K562 (cell line): ENCODE data around the gene PID1. TPM values are rescaled to one million over a fixed set of nuclear protein-coding genes. Genes with fewer than 3 reads are reported as not detected.

Experiments used
- ATAC-seq: fragments of 200-7000 bp; cut with Tn5 transposase; 3 replicates; pipeline ENCODE4 v1.9.1; 2020; ENCODE audit warnings: moderate library complexity
- BruUV-seq: library from RNA; stranded (reverse); fragments of 400-500 nt; replicated peaks from 2 replicates; lab custom pipeline; 2021; lab: Mats Ljungman, UMichigan
- CTCF ChIA-PET: fragments of 300-600 bp; formaldehyde crosslinking; extraction: SDS; loops from one replicate; lab custom pipeline; 2021; ENCODE audit warnings: low intra/inter-chr PET ratio; lab: Yijun Ruan, JAX
- POLR2A ChIA-PET: fragments of 300-600, 350-650 bp; sonication (Branson Sonifier 250); formaldehyde crosslinking; extraction: SDS; loops from one replicate; lab custom pipeline; 2021; ENCODE audit warnings: antibody characterized with exemption, inconsistent platforms; lab: Yijun Ruan, JAX
- DNase-seq, 4 experiments: peaks; one replicate each; pipeline versions ENCODE4 v3.0.0 to v3.0.0-alpha.2; 2011 to 2018; ENCODE audit warnings: low spot score in 3 of 4, mixed read lengths in 3 of 4; ENCODE audit errors: extremely low read depth in 1 of 4
- FAIRE-seq: peaks from 2 replicates; lab custom pipeline; 2011; peaks lifted over from hg19 to GRCh38; lab: Jason Lieb, UNC
- H2AFZ ChIP-seq: 2 replicates; pipeline ENCODE4 v1.6.0; 2011; ENCODE audit warnings: low read depth, low read length, control low read depth, inconsistent platforms
- H3K27ac ChIP-seq: fragments of 200-600 bp; 3 replicates; pipeline ENCODE4 v1.8.0; 2011; ENCODE audit warnings: low read depth, mild to moderate bottlenecking, control low read depth, inconsistent platforms, low read length, moderate library complexity, mixed read lengths; ENCODE audit errors: extremely low read depth
- H3K27me3 ChIP-seq, 2 experiments: fragments of 300-600 bp in 1 of 2; 2 replicates in 1 of 2; 3 replicates in 1 of 2; pipeline versions ENCODE4 v1.6.0 to v1.8.0; 2011; ENCODE audit warnings: inconsistent platforms in 2 of 2, low read length in 2 of 2, mild to moderate bottlenecking in 1 of 2, mixed read lengths in 1 of 2, moderate library complexity in 1 of 2; ENCODE audit not compliant: control insufficient read depth in 2 of 2, insufficient read depth in 2 of 2
- H3K36me3 ChIP-seq: fragments of 300-600 bp; 3 replicates; pipeline ENCODE4 v1.8.0; 2011; ENCODE audit warnings: mild to moderate bottlenecking, low read length, inconsistent platforms; ENCODE audit not compliant: control insufficient read depth, insufficient read depth
- H3K4me1 ChIP-seq, 2 experiments: fragments of 200-600 bp in 1 of 2; replicated peaks in 1 of 2; 2 replicates in 1 of 2; 3 replicates in 1 of 2; pipeline versions ENCODE4 v1.5.1 to v1.8.0; 2011; ENCODE audit warnings: inconsistent platforms in 2 of 2, low read length in 2 of 2, mild to moderate bottlenecking in 1 of 2, mixed read lengths in 1 of 2, moderate library complexity in 1 of 2; ENCODE audit not compliant: control insufficient read depth in 2 of 2, insufficient read depth in 2 of 2
- H3K4me2 ChIP-seq: 2 replicates; pipeline ENCODE4 v1.6.1; 2011; ENCODE audit warnings: low read length, control low read depth, inconsistent platforms, mixed read lengths; ENCODE audit not compliant: insufficient read depth
- H3K4me3 ChIP-seq: fragments of 200-600 bp; sonication (generic), shearing (Covaris generic); 2 replicates; pipeline ENCODE4 v1.5.1; 2016; ENCODE audit warnings: control low read depth, inconsistent platforms
- H3K79me2 ChIP-seq: fragments of 200-600 bp; 3 replicates; pipeline ENCODE4 v1.8.0; 2011; ENCODE audit warnings: low read length, inconsistent platforms; ENCODE audit not compliant: control insufficient read depth, insufficient read depth
- H3K9ac ChIP-seq, 2 experiments: 2 replicates each; pipeline versions ENCODE4 v1.6.0 to v1.6.1; 2011; ENCODE audit warnings: low read depth in 2 of 2, low read length in 2 of 2, control low read depth in 1 of 2, inconsistent platforms in 1 of 2, mild to moderate bottlenecking in 1 of 2, mixed read lengths in 1 of 2; ENCODE audit not compliant: insufficient read depth in 1 of 2
- H3K9me1 ChIP-seq: one replicate; pipeline ENCODE4 v1.6.0; 2011; ENCODE audit warnings: inconsistent platforms, mild to moderate bottlenecking, low read length, moderate library complexity; ENCODE audit not compliant: control insufficient read depth, insufficient read depth
- H3K9me3 ChIP-seq: replicated peaks from 2 replicates; pipeline ENCODE4 v1.5.1; 2011; ENCODE audit warnings: low read depth, low read length, inconsistent platforms; ENCODE audit not compliant: control insufficient read depth, insufficient read depth
- H4K20me1 ChIP-seq: replicated peaks from 2 replicates; pipeline ENCODE4 v1.6.1; 2011; ENCODE audit warnings: low read length, inconsistent platforms, mixed read lengths; ENCODE audit not compliant: control insufficient read depth, insufficient read depth
- CHCHD3 ChIP-seq: fragments of 250-450 bp; sonication (Bioruptor Pico); IDR thresholded peaks from 2 replicates; pipeline ENCODE4 v2.1.2; 2022; ENCODE audit warnings: mild to moderate bottlenecking
- EWSR1 ChIP-seq: fragments of 450-650 bp; IDR thresholded peaks from 2 replicates; pipeline ENCODE4 v1.6.1; 2018; ENCODE audit warnings: borderline replicate concordance, mild to moderate bottlenecking, low read depth, moderate library complexity; ENCODE audit not compliant: partially characterized antibody
- GABPB2 ChIP-seq: fragments of 250-450 bp; sonication (Bioruptor Pico); conservative IDR thresholded peaks from 2 replicates; pipeline ENCODE4 v1.5.1; 2021; ENCODE audit warnings: mild to moderate bottlenecking
- KLF10 ChIP-seq: fragments of 250-450 bp; sonication (Bioruptor Pico); IDR thresholded peaks from 2 replicates; pipeline ENCODE4 v1.6.1; 2021; ENCODE audit warnings: matching md5 sums
- L3MBTL2 ChIP-seq: fragments of 450-650 bp; IDR thresholded peaks from 2 replicates; pipeline ENCODE4 v1.6.1; 2016; ENCODE audit warnings: mild to moderate bottlenecking, moderate library complexity
- NEUROD1 ChIP-seq: fragments of 150-350 bp; IDR thresholded peaks from 2 replicates; pipeline ENCODE4 v1.6.1; 2014; ENCODE audit warnings: borderline replicate concordance, low read length, low read depth; ENCODE audit not compliant: partially characterized antibody
- NRF1 ChIP-seq, 2 experiments: fragments of 450-650 bp; IDR thresholded peaks in 1 of 2; conservative IDR thresholded peaks in 1 of 2; 2 replicates each; pipeline ENCODE4 v1.6.1; 2014; ENCODE audit warnings: mild to moderate bottlenecking in 2 of 2
- POLR3G ChIP-seq: IDR thresholded peaks from 2 replicates; pipeline ENCODE4 v1.6.1; 2011; ENCODE audit not compliant: insufficient read length, insufficient replicate concordance; ENCODE audit errors: extremely low read depth
- RBFOX2 ChIP-seq: fragments of 200-400 bp; formaldehyde crosslinking; IDR thresholded peaks from 2 replicates; pipeline ENCODE4 v1.6.1; 2017; ENCODE audit warnings: low read depth, mild to moderate bottlenecking, low read length, moderate library complexity
- SAFB ChIP-seq: fragments of 200-400 bp; formaldehyde crosslinking; IDR thresholded peaks from 2 replicates; pipeline ENCODE4 v1.6.1; 2017; ENCODE audit warnings: low read depth, low read length, borderline replicate concordance
- SIN3A ChIP-seq, 2 experiments: fragments of 150-350 bp in 1 of 2; IDR thresholded peaks; 2 replicates each; pipeline ENCODE4 v1.6.1; 2011 to 2016; ENCODE audit warnings: borderline replicate concordance in 2 of 2, low read depth in 2 of 2, low read length in 2 of 2, mild to moderate bottlenecking in 2 of 2, moderate library complexity in 2 of 2; ENCODE audit not compliant: control insufficient read depth in 1 of 2
- SRSF1 ChIP-seq: fragments of 200-400 bp; formaldehyde crosslinking; IDR thresholded peaks from 2 replicates; pipeline ENCODE4 v1.6.1; 2017; ENCODE audit warnings: mild to moderate bottlenecking, low read depth, low read length, moderate library complexity
- WHSC1 ChIP-seq: IDR thresholded peaks from one replicate; pipeline ENCODE4 v1.6.1; 2012; ENCODE audit warnings: low read length, control low read depth, inconsistent platforms
- ZFX ChIP-seq: sonication (generic); formaldehyde crosslinking; IDR thresholded peaks from 2 replicates; pipeline ENCODE4 v1.8.0; 2022; ENCODE audit warnings: mild to moderate bottlenecking, missing genetic modification reagents, moderate library complexity
- ZNF224 ChIP-seq: sonication (generic); formaldehyde crosslinking; IDR thresholded peaks from 2 replicates; pipeline ENCODE4 v1.8.0; 2022; ENCODE audit warnings: mild to moderate bottlenecking, missing genetic modification reagents
- ZNF311 ChIP-seq: fragments of 250-450 bp; sonication (Bioruptor Pico); IDR thresholded peaks from 2 replicates; pipeline ENCODE4 v1.4.0; 2020; ENCODE audit warnings: mild to moderate bottlenecking, moderate library complexity
- WGBS: fragments of 100-300 bp; shearing (Covaris generic); methylation state at CpG from one replicate; pipeline ENCODE4 v1.1.6; 2016; ENCODE audit warnings: low coverage, mixed read lengths; ENCODE audit not compliant: insufficient coverage; ENCODE audit errors: missing lambda C conversion rate; 5-methylcytosine and 5-hydroxymethylcytosine counted together
- in situ Hi-C: fragments of 300-500 bp; cut with MboI; formaldehyde crosslinking; loops from 4 replicates; pipeline ENCODE4 v1.15.0; 2018; ENCODE audit warnings: inconsistent platforms, mixed read lengths
- intact Hi-C: fragments of 100-400 bp; cut with micrococcal nuclease; formaldehyde crosslinking; loops from 2 replicates; pipeline ENCODE4 v1.14.2; 2022
- polyA plus RNA-seq, 8 experiments: library from polyadenylated mRNA; depleted of rRNA in 4 of 8; stranded (reverse) in 5 of 8; unstranded in 3 of 8; fragments of >200 nt; fragmentation: Nextera tagmentation in 2 of 8; fragmentation: Illumina TruSeq in 1 of 8; extraction: Ambion mirVana in 2 of 8; extraction: Trizol in 1 of 8; gene quantifications; 2 replicates each; pipeline versions ENCODE4 v1.2.1 to v1.2.3, GENCODE V29; 2011 to 2014; ENCODE audit warnings: inconsistent platforms in 1 of 8, missing spikeins in 1 of 8
- total RNA-seq, 7 experiments: library from RNA; depleted of rRNA in 6 of 7; stranded (reverse); fragments of >200 nt in 6 of 7; fragmentation: Illumina TruSeq in 2 of 7; extraction: Trizol in 2 of 7; gene quantifications; 2 replicates each; pipeline versions ENCODE4 v1.2.1 to v1.2.3, GENCODE V29; 2011 to 2021; ENCODE audit warnings: low replicate concordance in 1 of 7
- TF ChIP-seq, protein P1 (sequence below): IDR thresholded peaks from 2 replicates; pipeline ENCODE4 v1.6.1; 2014; ENCODE audit warnings: antibody characterized with exemption
- TF ChIP-seq, protein P2 (sequence below): fragments of 250-450 bp; sonication (Bioruptor Pico); IDR thresholded peaks from 2 replicates; pipeline ENCODE4 v1.5.0; 2021; ENCODE audit warnings: mild to moderate bottlenecking, moderate library complexity
- TF ChIP-seq, protein P3 (sequence below): IDR thresholded peaks from 3 replicates; pipeline ENCODE4 v1.6.1; 2011; ENCODE audit warnings: borderline replicate concordance, mild to moderate bottlenecking; ENCODE audit not compliant: insufficient read length, insufficient read depth

Gene PID1
- total and polyA plus RNA-seq, 9 of the 15 experiments (the other 6 are each of a cell fraction or from before 2014, with no cell fraction given): not detected

DNA sequence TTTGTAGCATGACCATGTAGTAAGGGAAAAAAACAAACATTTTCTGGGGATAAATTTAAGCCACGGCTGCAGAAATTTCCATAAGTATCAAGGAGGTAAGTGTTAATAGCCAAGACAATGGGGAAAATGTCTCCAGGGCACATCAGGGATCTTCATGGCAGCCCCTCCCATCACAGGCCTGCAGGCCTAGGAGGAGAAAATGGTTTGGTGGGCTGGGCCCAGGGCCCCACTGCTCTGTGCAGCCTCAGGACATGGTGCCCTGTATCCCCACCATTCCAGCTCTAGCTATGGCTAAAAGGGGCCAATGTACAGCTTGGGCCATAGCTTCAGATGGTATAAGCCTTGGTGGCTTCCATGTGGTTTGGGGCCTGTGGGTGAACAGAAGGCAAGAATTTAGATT, 271.8 kb downstream of the PID1 start:
- 0% methylated on average over 1 of the region's 1 CpG for WGBS
- ATAC-seq: no peak
- no peaks in the 10 kb centered on the region for H3K9me3 ChIP-seq
- TF ChIP-seq, protein P1, sequence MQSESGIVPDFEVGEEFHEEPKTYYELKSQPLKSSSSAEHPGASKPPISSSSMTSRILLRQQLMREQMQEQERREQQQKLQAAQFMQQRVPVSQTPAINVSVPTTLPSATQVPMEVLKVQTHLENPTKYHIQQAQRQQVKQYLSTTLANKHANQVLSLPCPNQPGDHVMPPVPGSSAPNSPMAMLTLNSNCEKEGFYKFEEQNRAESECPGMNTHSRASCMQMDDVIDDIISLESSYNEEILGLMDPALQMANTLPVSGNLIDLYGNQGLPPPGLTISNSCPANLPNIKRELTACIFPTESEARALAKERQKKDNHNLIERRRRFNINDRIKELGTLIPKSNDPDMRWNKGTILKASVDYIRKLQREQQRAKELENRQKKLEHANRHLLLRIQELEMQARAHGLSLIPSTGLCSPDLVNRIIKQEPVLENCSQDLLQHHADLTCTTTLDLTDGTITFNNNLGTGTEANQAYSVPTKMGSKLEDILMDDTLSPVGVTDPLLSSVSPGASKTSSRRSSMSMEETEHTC: no peak
- TF ChIP-seq, protein P2, sequence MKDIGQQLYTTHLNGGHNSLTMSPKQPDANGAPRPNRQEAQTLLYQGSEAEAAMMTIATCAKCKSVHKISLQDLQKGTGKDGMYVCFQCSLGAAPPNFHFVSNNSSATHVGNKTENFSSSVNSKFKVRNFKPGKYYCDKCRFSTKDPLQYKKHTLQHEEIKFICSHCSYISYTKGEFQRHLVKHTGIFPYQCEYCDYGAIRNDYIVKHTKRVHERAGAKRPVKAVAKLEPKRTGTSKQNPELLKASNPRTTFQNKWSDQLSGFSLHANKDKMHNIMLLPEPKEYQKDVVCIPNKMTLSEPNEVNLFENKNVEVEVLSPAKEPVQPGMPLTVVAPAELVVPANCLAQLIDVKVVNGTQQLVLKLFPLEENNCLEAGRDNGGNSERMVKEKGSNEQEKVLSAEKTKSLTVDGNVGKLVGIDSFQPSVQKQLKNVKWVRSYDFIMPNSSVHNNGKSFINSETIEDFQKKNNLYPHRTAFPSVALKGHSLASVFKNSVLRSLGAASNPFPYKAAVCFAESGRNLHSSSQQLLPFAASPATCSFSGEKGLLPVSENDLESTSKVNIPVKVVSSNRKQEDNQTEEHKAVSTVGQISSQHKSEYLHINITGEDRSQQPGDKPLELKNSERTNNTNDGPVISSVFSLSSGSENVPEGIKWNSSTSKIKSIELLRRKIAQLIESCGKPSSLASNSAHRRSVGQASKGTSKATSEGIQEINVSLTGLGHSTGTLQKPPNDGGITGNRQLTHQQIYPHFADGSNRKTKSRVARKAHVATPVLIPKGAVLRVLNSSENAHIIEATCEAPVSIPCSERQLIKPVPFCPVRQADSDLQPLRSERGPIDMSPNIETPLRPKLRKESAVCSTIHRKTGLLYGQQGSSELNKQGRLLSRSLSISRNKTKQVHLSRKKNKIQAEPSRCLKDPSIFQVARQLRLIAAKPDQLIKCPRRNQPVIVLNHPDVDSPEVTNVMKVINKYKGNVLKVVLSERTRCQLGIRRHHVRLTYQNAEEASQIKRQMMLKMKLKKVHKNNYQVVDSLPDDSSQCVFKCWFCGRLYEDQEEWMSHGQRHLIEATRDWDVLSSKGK: no peak
- TF ChIP-seq NRF1 (conservative IDR thresholded peaks at IDR 0.05 in 1 of 2, IDR thresholded peaks at IDR 0.05 in 1 of 2) (no peak), ZNF224 (no peak), KLF10 (no peak), GABPB2 (CRISPR knock-in tag) (no peak), NEUROD1 (no peak), CHCHD3 (CRISPR knock-in tag) (no peak), WHSC1 (no peak), RBFOX2 (no peak), POLR3G (no peak), ZNF311 (CRISPR knock-in tag) (no peak), SIN3A (IDR thresholded peaks at IDR 0.05; ENCODE audit: borderline replicate concordance in 2 of 2, control insufficient read depth in 1 of 2, low read depth in 2 of 2, low read length in 2 of 2) (no peak), L3MBTL2 (no peak), ZFX (CRISPR knock-in tag) (no peak), EWSR1 (no peak), SRSF1 (no peak), SAFB (no peak)
- TF ChIP-seq, protein P3, sequence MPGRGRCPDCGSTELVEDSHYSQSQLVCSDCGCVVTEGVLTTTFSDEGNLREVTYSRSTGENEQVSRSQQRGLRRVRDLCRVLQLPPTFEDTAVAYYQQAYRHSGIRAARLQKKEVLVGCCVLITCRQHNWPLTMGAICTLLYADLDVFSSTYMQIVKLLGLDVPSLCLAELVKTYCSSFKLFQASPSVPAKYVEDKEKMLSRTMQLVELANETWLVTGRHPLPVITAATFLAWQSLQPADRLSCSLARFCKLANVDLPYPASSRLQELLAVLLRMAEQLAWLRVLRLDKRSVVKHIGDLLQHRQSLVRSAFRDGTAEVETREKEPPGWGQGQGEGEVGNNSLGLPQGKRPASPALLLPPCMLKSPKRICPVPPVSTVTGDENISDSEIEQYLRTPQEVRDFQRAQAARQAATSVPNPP: no peak
- TF ChIP-seq, all 486 proteins: peak for 0
- FAIRE-seq (no peak), DNase-seq (no peak)
- Histone ChIP-seq H2AFZ (no peak overlapping the region), H4K20me1 (no peaks in the 10 kb centered on the region), H3K27ac (no peak overlapping the region), H3K4me3 (no peak overlapping the region), H3K36me3 (no peaks in the 10 kb centered on the region), H3K9me1 (no peaks in the 10 kb centered on the region), H3K79me2 (no peaks in the 10 kb centered on the region), H3K27me3 (no peaks in the 10 kb centered on the region), H3K9ac (no peak overlapping the region), H3K4me2 (no peak overlapping the region), H3K4me1 (no peaks in the 10 kb centered on the region)
- ChIA-PET POLR2A (no interaction called here), CTCF (no interaction called here)
- intact Hi-C loops: no loop called here
- BruUV-seq: no TSS peak
- in situ Hi-C loops: no loop called here
